ENCODE results near the gene LSR. TPM values are rescaled to one million over a fixed set of nuclear protein-coding genes. Genes with fewer than 3 reads are reported as not detected.
A peak's percentile ranks its signal among the peaks of the same experiment; 100 is the strongest.

The LSR gene
- total RNA-seq, 1 experiment from 2014 or later = 172 TPM

GRCh38 chr19:35214766-35215422 lies 33.9 kb upstream of the LSR start:
- Histone ChIP-seq H3K4me3 (ENCODE audit: low read depth, low read length) (no peak overlapping the region), H3K9me3 (peaks cover 14% of the 10 kb centered on the region; the same call in 1 of the 2 replicates), H3K36me3 (ENCODE audit: control insufficient read depth, insufficient read depth, low read length) (no peaks in the 10 kb centered on the region), H3K27me3 (replicated peaks; ENCODE audit: control insufficient read depth, insufficient read depth, low read length) (no peaks in the 10 kb centered on the region; the same call in 1 of the 2 replicates), H3K4me1 (peaks cover 2% of the 10 kb centered on the region)
- DNase-seq = no peak
- no peaks in the 10 kb centered on the region for H3K36me3 Mint-ChIP-seq (ENCODE audit: insufficient read depth, unreplicated experiment)
- intact Hi-C loops (cut with micrococcal nuclease; ENCODE audit: unreplicated experiment) = no loop called here
- no peak for TF ChIP-seq CTCF (IDR thresholded peaks at IDR 0.05; ENCODE audit: insufficient read depth in 1 of 2, low read depth in 1 of 2, low read length in 1 of 2, severe bottlenecking in 1 of 2, unreplicated experiment in 1 of 2)
- H3K27ac Mint-ChIP-seq (ENCODE audit: unreplicated experiment) = no peak overlapping the region
- H3K4me1 Mint-ChIP-seq (ENCODE audit: low read depth, unreplicated experiment) = peaks cover 7% of the 10 kb centered on the region
- H3K9me3 Mint-ChIP-seq (ENCODE audit: unreplicated experiment) = peaks cover 19% of the 10 kb centered on the region
- no peaks in the 10 kb centered on the region for H3K27me3 Mint-ChIP-seq (ENCODE audit: insufficient read depth, unreplicated experiment)
- ChIA-PET CTCF (no interaction called here), POLR2A (no interaction called here)
- no TSS peak for BruUV-seq (replicated peaks)
- H3K4me3 Mint-ChIP-seq (ENCODE audit: unreplicated experiment) = no peak overlapping the region

- DNase-seq = no peak
- no peak for TF ChIP-seq CTCF (IDR thresholded peaks at IDR 0.05; ENCODE audit: insufficient read depth in 1 of 2, low read depth in 1 of 2, low read length in 1 of 2, severe bottlenecking in 1 of 2, unreplicated experiment in 1 of 2)
- H3K27me3 ChIP-seq (replicated peaks; ENCODE audit: control insufficient read depth, insufficient read depth, low read length) = no peaks in the 10 kb centered on the region; the same call in 1 of the 2 replicates
- no peaks in the 10 kb centered on the region for H3K36me3 ChIP-seq (ENCODE audit: control insufficient read depth, insufficient read depth, low read length)
- Mint-ChIP-seq H3K4me1 (ENCODE audit: low read depth, unreplicated experiment) (peaks cover 16% of the 10 kb centered on the region), H3K4me3 (ENCODE audit: unreplicated experiment) (no peak overlapping the region), H3K27ac (ENCODE audit: unreplicated experiment) (no peak overlapping the region), H3K9me3 (ENCODE audit: unreplicated experiment) (peaks cover 20% of the 10 kb centered on the region), H3K27me3 (ENCODE audit: insufficient read depth, unreplicated experiment) (no peaks in the 10 kb centered on the region), H3K36me3 (ENCODE audit: insufficient read depth, unreplicated experiment) (no peaks in the 10 kb centered on the region)
- peaks cover 15% of the 10 kb centered on the region for H3K4me1 ChIP-seq
- CTCF ChIA-PET = no interaction called here
- H3K4me3 ChIP-seq (ENCODE audit: low read depth, low read length) = no peak overlapping the region
- intact Hi-C loops (cut with micrococcal nuclease; ENCODE audit: unreplicated experiment) = no loop called here
- BruUV-seq (replicated peaks) = no TSS peak
- POLR2A ChIA-PET = no interaction called here
- H3K9me3 ChIP-seq = peaks cover 16% of the 10 kb centered on the region; the same call in 1 of the 2 replicates
Measured at GRCh38 chr19:35216016-35216832, 32.6 kb upstream of the LSR start.

- H3K4me1 ChIP-seq = peaks cover 15% of the 10 kb centered on the region
- no peak overlapping the region for H3K27ac Mint-ChIP-seq (ENCODE audit: unreplicated experiment)
- peak in 1 of 2 experiments; percentile 47 for TF ChIP-seq CTCF (IDR thresholded peaks at IDR 0.05; ENCODE audit: insufficient read depth in 1 of 2, low read depth in 1 of 2, low read length in 1 of 2, severe bottlenecking in 1 of 2, unreplicated experiment in 1 of 2)
- DNase-seq = peak; percentile 47 to 62
- H3K4me3 Mint-ChIP-seq (ENCODE audit: unreplicated experiment) = no peak overlapping the region
- H3K9me3 ChIP-seq = peaks cover 16% of the 10 kb centered on the region; the same call in 1 of the 2 replicates
- peaks cover 16% of the 10 kb centered on the region for H3K4me1 Mint-ChIP-seq (ENCODE audit: low read depth, unreplicated experiment)
- H3K36me3 Mint-ChIP-seq (ENCODE audit: insufficient read depth, unreplicated experiment) = no peaks in the 10 kb centered on the region
- intact Hi-C loops (cut with micrococcal nuclease; ENCODE audit: unreplicated experiment) = no loop called here
- BruUV-seq (replicated peaks) = no TSS peak
- ChIA-PET POLR2A (no interaction called here), CTCF (interaction anchor here (0.6 to 1.3 kb wide), 3 partner anchors 76 to 150 kb away, joined by 3 to 7 read pairs (median 3); no protein-coding TSS in a partner anchor)
- no peak overlapping the region for H3K4me3 ChIP-seq (ENCODE audit: low read depth, low read length)
- H3K27me3 Mint-ChIP-seq (ENCODE audit: insufficient read depth, unreplicated experiment) = no peaks in the 10 kb centered on the region
- H3K36me3 ChIP-seq (ENCODE audit: control insufficient read depth, insufficient read depth, low read length) = no peaks in the 10 kb centered on the region
- H3K27me3 ChIP-seq (replicated peaks; ENCODE audit: control insufficient read depth, insufficient read depth, low read length) = no peaks in the 10 kb centered on the region; the same call in 1 of the 2 replicates
- peaks cover 20% of the 10 kb centered on the region for H3K9me3 Mint-ChIP-seq (ENCODE audit: unreplicated experiment)
Measured at GRCh38 chr19:35216833-35217648, 31.8 kb upstream of the LSR start.
